PC-3 (cell line): ENCODE measurements around the gene EPN1. TPM values are rescaled to one million over a fixed set of nuclear protein-coding genes. Genes with fewer than 3 reads are reported as not detected.

Source experiments
- ATAC-seq: fragments of 200-7000 bp; cut with Tn5 transposase; 2 replicates; pipeline ENCODE4 v1.9.1; 2020; ENCODE audit warnings: mild to moderate bottlenecking, moderate library complexity
- BruUV-seq: library from RNA; stranded (reverse); fragments of 400-500 nt; replicated peaks from 2 replicates; lab custom pipeline; 2021; lab: Mats Ljungman, UMichigan
- CTCF ChIA-PET: fragments of 300-600 bp; sonication (Branson Sonifier 250); formaldehyde crosslinking; loops from one replicate; lab custom pipeline; 2022; ENCODE audit warnings: antibody characterized with exemption; lab: Charles Lee
- POLR2A ChIA-PET: fragments of 300-600 bp; sonication (Branson Sonifier 250); formaldehyde crosslinking; loops from one replicate; lab custom pipeline; 2022; ENCODE audit warnings: antibody characterized with exemption; ENCODE audit not compliant: unreplicated experiment; lab: Charles Lee
- DNase-seq: peaks from one replicate; pipeline ENCODE4 v3.0.0-alpha.2; 2015
- H2AFZ ChIP-seq: fragments of 300-600 bp; sonication (generic); 2 replicates; pipeline ENCODE4 v1.6.0; 2016; ENCODE audit warnings: antibody characterized with exemption, low read length
- H3F3A ChIP-seq: fragments of 300-600 bp; sonication (generic); one replicate; pipeline ENCODE4 v1.6.0; 2017; ENCODE audit warnings: antibody characterized with exemption, low read length, control low read depth, mild to moderate bottlenecking; ENCODE audit not compliant: unreplicated experiment
- H3K27ac ChIP-seq: fragments of 300-600 bp; sonication (generic); 2 replicates; pipeline ENCODE4 v1.5.1; 2016; ENCODE audit warnings: mild to moderate bottlenecking, low read length
- H3K27me3 ChIP-seq: fragments of 300-600 bp; sonication (generic); 2 replicates; pipeline ENCODE4 v1.6.1; 2016; ENCODE audit warnings: low read length, mixed read lengths
- H3K36me3 ChIP-seq: fragments of 300-600 bp; sonication (generic); 2 replicates; pipeline ENCODE4 v1.6.1; 2016; ENCODE audit warnings: low read depth, mixed run types, low read length, mixed read lengths
- H3K4me1 ChIP-seq: fragments of 300-600 bp; sonication (generic); 2 replicates; pipeline ENCODE4 v1.5.1; 2016; ENCODE audit warnings: low read length; ENCODE audit not compliant: insufficient read depth
- H3K4me2 ChIP-seq: fragments of 300-600 bp; sonication (generic); 2 replicates; pipeline ENCODE4 v1.6.0; 2016; ENCODE audit warnings: low read length
- H3K4me3 ChIP-seq: fragments of 300-600 bp; sonication (generic); 2 replicates; pipeline ENCODE4 v1.5.1; 2016; ENCODE audit warnings: mild to moderate bottlenecking, low read length, mixed read lengths
- H3K79me2 ChIP-seq: fragments of 300-600 bp; sonication (generic); 2 replicates; pipeline ENCODE4 v1.6.1; 2017; ENCODE audit warnings: low read length, mixed read lengths
- H3K9ac ChIP-seq: fragments of 300-600 bp; sonication (generic); 2 replicates; pipeline ENCODE4 v1.6.0; 2016; ENCODE audit warnings: mild to moderate bottlenecking, low read length
- H3K9me2 ChIP-seq: fragments of 300-600 bp; sonication (generic); replicated peaks from 2 replicates; pipeline ENCODE4 v1.6.1; 2016; ENCODE audit warnings: mixed run types, low read length, mixed read lengths
- H3K9me3 ChIP-seq: fragments of 300-600 bp; sonication (generic); 2 replicates; pipeline ENCODE4 v1.6.1; 2016; ENCODE audit warnings: low read length, mixed read lengths
- H4K20me1 ChIP-seq: fragments of 300-600 bp; sonication (generic); 2 replicates; pipeline ENCODE4 v1.6.1; 2016; ENCODE audit warnings: low read length, mixed read lengths
- EZH2 ChIP-seq: fragments of 300-600 bp; sonication (generic); IDR thresholded peaks from one replicate; pipeline ENCODE4 v1.6.1; 2017; ENCODE audit warnings: antibody characterized with exemption, mild to moderate bottlenecking, low read length; ENCODE audit not compliant: unreplicated experiment
- EZH2phosphoT487 ChIP-seq: fragments of 300-600 bp; sonication (generic); IDR thresholded peaks from 2 replicates; pipeline ENCODE4 v1.6.1; 2018; ENCODE audit warnings: mild to moderate bottlenecking, antibody characterized with exemption, low read length, borderline replicate concordance
- intact Hi-C: fragments of 100-400 bp; cut with micrococcal nuclease; formaldehyde crosslinking; loops from 2 replicates; pipeline ENCODE4 v1.9.0; 2023
- total RNA-seq: library from RNA; depleted of rRNA; stranded (reverse); fragments of >200 nt; gene quantifications from 2 replicates; pipeline ENCODE4 v1.2.3, GENCODE V29; 2014
- TF ChIP-seq, protein P1 (sequence below): fragments of 300-600 bp; sonication (generic); conservative IDR thresholded peaks from 2 replicates; pipeline ENCODE4 v1.5.1; 2017; ENCODE audit warnings: antibody characterized with exemption, low read depth, mild to moderate bottlenecking, low read length

Gene EPN1
- total RNA-seq, 1 experiment from 2014 or later: 203 TPM

DNA sequence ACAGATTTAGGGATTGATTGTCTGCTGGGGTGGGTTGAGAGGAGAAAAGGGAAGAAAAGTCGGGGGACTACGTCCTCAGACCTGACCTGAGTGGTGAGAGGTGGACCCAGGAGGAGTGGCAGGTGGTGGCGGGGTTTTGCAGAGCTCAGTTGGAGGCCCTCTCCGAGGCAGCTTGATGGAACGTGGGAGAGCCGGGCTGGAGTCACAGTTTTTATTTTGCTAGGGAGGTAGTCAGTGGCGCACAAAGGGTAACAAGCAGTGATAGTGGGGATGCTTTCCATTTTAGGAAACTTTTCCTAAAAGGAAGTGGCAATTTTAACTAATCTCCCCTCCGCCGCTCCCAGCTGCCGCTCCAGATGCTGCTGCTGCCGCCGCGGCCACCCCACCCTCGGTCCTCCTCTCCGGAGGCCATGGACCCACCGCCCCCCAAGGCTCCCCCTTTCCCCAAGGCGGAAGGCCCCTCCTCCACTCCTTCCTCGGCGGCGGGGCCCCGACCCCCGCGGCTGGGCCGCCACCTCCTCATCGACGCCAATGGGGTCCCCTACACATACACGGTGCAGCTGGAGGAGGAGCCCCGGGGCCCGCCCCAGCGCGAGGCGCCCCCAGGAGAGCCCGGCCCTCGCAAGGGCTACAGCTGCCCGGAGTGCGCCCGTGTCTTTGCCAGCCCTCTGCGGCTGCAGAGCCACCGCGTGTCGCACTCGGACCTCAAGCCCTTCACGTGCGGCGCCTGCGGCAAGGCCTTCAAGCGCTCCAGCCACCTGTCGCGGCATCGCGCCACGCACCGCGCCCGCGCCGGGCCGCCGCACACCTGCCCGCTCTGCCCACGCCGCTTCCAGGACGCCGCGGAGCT, 32.6 kb upstream of the EPN1 start:
- Histone ChIP-seq H2AFZ (peak overlapping the region; percentile 56), H3K27ac (peak overlapping the region; percentile 53), H3K9me2 (no peaks in the 10 kb centered on the region), H3F3A (peaks cover 7% of the 10 kb centered on the region), H4K20me1 (0 out of 2 replicates have a peak, but pooled peaks cover 4% of the 10 kb centered on the region), H3K9ac (peak overlapping the region; percentile 95), H3K4me2 (peak overlapping the region; percentile 85), H3K9me3 (no peaks in the 10 kb centered on the region), H3K79me2 (peaks cover 71% of the 10 kb centered on the region), H3K27me3 (no peaks in the 10 kb centered on the region), H3K4me3 (peak overlapping the region; percentile 96), H3K36me3 (peaks cover 14% of the 10 kb centered on the region), H3K4me1 (peaks cover 38% of the 10 kb centered on the region)
- CTCF ChIA-PET: interaction anchor here (0.8 to 1.5 kb wide), 2 partner anchors 10 to 12 kb away, joined by 3 to 6 read pairs; partner anchors contain the start of gene U2AF2
- BruUV-seq: no TSS peak
- no peak for TF ChIP-seq EZH2
- TF ChIP-seq EZH2phosphoT487: peak; percentile 92
- DNase-seq (peak; percentile 51), ATAC-seq (peak; percentile 5)
- POLR2A ChIA-PET: no interaction called here
- intact Hi-C loops: no loop called here

DNA sequence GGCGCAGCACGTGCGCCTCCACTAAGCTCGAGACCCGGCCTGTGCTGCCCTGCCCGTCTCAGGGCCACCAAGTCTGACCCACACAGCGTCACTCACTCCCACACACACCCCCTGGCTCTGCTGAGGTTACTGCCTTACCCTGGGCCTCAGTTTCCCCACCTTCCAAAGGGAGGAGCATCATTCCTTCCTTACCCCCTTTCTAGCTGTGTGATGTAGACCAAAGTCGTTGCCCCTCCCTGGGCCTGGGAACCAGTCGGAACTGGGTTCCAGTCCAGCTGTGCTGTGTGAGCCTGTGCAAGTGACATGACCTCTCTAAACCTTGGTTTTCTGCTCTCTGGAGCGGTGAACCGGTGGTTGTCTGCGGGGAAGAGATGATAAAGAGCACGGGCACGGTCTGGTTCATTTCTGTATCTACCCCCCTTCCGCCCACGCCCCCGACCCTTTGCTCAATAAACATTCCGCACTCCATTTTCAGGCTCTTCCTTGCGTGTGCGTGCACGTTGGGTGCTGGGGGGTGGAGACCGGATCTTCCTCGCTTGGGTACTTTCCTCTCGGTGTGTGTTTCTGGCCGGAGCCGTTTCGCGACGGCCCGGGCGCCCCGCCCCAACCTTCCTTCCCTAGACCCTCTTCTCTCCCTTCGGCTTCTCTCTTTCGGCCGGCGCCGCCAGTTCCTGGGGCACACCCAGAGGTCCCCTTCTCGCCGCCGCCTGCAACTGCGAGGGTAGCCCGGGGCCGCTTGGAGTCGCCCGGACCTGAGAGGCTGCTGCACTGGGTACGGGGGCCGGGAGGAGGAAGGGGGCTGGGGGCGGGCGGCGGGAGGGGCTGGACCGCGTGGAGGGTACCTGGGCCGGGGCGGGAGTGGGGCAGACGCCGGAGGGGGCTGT, 31.8 kb upstream of the EPN1 start, which contains the start of gene ZNF581:
Gene ZNF581, plus strand, starts transcription at position 647 of the 884 bp plus-strand sequence. CDS start 923 bp downstream, outside the sequence.
- TF ChIP-seq, protein P1, sequence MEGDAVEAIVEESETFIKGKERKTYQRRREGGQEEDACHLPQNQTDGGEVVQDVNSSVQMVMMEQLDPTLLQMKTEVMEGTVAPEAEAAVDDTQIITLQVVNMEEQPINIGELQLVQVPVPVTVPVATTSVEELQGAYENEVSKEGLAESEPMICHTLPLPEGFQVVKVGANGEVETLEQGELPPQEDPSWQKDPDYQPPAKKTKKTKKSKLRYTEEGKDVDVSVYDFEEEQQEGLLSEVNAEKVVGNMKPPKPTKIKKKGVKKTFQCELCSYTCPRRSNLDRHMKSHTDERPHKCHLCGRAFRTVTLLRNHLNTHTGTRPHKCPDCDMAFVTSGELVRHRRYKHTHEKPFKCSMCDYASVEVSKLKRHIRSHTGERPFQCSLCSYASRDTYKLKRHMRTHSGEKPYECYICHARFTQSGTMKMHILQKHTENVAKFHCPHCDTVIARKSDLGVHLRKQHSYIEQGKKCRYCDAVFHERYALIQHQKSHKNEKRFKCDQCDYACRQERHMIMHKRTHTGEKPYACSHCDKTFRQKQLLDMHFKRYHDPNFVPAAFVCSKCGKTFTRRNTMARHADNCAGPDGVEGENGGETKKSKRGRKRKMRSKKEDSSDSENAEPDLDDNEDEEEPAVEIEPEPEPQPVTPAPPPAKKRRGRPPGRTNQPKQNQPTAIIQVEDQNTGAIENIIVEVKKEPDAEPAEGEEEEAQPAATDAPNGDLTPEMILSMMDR: no peak
- TF ChIP-seq EZH2phosphoT487 (no peak), EZH2 (no peak)
- peak; percentile 31 for ATAC-seq
- H3K27me3 ChIP-seq: no peaks in the 10 kb centered on the region
- H2AFZ ChIP-seq: peak within 1 kb of the TSS; percentile 56
- peak within 1 kb of the TSS; percentile 95 for H3K9ac ChIP-seq
- H3K9me3 ChIP-seq: no peaks in the 10 kb centered on the region
- peaks cover 42% of the 10 kb centered on the region for H3K4me1 ChIP-seq
- POLR2A ChIA-PET: no interaction called here
- H4K20me1 ChIP-seq: 0 out of 2 replicates have a peak, but pooled peaks cover 4% of the 10 kb centered on the region
- DNase-seq: peak; percentile 90
- peak within 1 kb of the TSS; percentile 53 for H3K27ac ChIP-seq
- no peaks in the 10 kb centered on the region for H3K9me2 ChIP-seq
- peak within 1 kb of the TSS; percentile 85 for H3K4me2 ChIP-seq
- intact Hi-C loops: no loop called here
- no TSS peak for BruUV-seq
- H3K4me3 ChIP-seq: peak within 1 kb of the TSS; percentile 96
- CTCF ChIA-PET: interaction anchor here (0.8 to 1.5 kb wide), 2 partner anchors 11 kb away, joined by 3 to 6 read pairs; partner anchors contain the start of gene U2AF2
- H3K36me3 ChIP-seq: peaks cover 14% of the 10 kb centered on the region
- peaks cover 67% of the 10 kb centered on the region for H3K79me2 ChIP-seq
- peaks cover 9% of the 10 kb centered on the region for H3F3A ChIP-seq

DNA sequence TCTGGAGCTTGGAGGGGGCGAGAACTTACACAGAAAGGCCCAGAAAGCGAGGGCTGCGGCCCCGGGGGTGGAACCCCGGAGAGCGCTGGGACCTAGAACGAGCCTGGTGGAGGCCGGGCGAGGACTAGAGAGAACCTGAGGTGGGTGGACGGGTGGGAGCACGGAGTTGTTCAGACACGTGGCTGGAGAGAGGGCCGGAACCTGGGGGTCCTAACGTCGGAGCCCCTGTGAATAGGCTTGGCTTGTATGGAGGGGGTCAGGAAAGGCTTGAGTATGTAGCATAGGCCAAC, 31.2 kb upstream of the EPN1 start:
- ChIA-PET CTCF (no interaction called here), POLR2A (no interaction called here)
- TF ChIP-seq EZH2: no peak
- no peak for TF ChIP-seq EZH2phosphoT487
- TF ChIP-seq, protein P1: no peak
- no peaks in the 10 kb centered on the region for H3K9me2 ChIP-seq
- peaks cover 67% of the 10 kb centered on the region for H3K79me2 ChIP-seq
- no peaks in the 10 kb centered on the region for H3K9me3 ChIP-seq
- H3K4me3 ChIP-seq: peak overlapping the region; percentile 96
- DNase-seq (no peak), ATAC-seq (no peak)
- no peaks in the 10 kb centered on the region for H3K27me3 ChIP-seq
- peaks cover 14% of the 10 kb centered on the region for H3K36me3 ChIP-seq
- H4K20me1 ChIP-seq: 0 out of 2 replicates have a peak, but pooled peaks cover 4% of the 10 kb centered on the region
- H3F3A ChIP-seq: peaks cover 9% of the 10 kb centered on the region
- peak overlapping the region; percentile 85 for H3K4me2 ChIP-seq
- no peak overlapping the region for H2AFZ ChIP-seq
- peaks cover 46% of the 10 kb centered on the region for H3K4me1 ChIP-seq
- peak overlapping the region; percentile 53; the same call in 1 of the 2 replicates for H3K27ac ChIP-seq
- intact Hi-C loops: no loop called here
- no TSS peak for BruUV-seq
- H3K9ac ChIP-seq: peak overlapping the region; percentile 95
